GM18526 (cell line): ENCODE data around the gene ENOX1.

Experiments used
- POLR2A ChIP-seq: IDR thresholded peaks from 3 replicates; pipeline ENCODE4 v1.6.1; 2011; ENCODE audit not compliant: insufficient read length; ENCODE audit errors: extremely low read depth

The ENOX1 gene

GRCh38 chr13:43307921-43308433, 478.8 kb downstream of the ENOX1 start:
- no peak for TF ChIP-seq POLR2A

GRCh38 chr13:43307221-43307920, 479.4 kb downstream of the ENOX1 start:
- no peak for TF ChIP-seq POLR2A

DNA sequence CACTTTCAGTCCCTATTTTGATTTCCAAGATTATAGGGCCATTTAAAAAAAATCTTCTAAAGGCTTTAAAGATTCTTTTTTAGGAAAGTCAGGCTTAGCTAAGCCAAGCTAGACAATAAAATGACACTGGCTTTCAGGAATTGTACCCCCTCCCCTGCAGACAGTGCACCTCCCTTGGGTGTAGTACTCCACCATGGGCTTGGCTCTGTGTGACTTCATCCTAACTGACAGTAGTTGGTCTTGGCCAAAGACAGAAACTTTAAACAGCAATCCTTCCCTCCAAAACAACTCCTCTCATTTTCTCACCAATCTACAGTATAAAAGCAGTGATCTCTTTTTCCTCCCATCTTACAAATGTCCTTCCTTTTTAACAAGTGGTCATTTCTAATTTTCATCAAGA, 480.4 kb downstream of the ENOX1 start:
- no peak for TF ChIP-seq POLR2A

DNA sequence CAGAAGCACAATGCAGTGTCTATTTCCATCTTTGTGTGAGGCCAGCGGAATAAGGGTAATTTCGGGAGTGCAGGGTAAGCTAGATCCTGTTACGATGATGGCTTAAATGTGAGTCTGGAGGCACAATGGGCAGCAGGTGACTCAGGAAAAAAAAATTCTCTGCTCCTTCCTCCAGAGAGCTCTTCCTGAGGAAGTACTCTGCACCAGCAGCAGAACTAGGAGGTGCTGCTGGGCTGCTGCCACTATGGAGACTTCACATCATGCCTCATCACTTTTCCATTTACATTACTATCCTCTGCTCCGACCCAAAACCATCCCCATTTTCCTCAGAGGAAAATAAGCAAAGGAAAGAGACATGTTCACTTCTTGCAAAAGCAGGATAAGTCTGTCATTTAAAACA, 481.4 kb downstream of the ENOX1 start:
- TF ChIP-seq POLR2A, result no peak

DNA sequence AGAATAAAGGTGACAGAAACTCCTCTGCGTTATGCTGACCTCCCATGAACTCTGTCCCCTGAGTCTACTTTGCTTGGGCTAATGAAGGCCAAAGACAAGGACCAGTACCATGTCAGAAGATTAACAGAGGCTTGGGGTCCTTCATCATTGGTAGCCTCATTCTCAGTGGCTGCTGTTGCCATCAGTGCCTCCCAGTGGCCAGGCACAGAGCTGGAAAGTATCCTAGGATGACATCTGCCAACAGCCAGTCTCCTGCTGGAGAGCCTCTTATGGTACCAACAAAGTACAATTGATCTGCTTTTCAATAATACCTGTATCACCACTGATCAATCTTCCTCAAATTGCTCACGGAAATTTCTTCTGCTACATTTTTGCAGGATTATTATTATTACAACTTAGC, 481.8 kb downstream of the ENOX1 start:
- TF ChIP-seq POLR2A, result no peak

GRCh38 chr13:43304449-43304848, 482.3 kb downstream of the ENOX1 start:
- TF ChIP-seq POLR2A, result no peak

- no peak for TF ChIP-seq POLR2A
Observed at GRCh38 chr13:43303033-43303729, 483.6 kb downstream of the ENOX1 start.

DNA sequence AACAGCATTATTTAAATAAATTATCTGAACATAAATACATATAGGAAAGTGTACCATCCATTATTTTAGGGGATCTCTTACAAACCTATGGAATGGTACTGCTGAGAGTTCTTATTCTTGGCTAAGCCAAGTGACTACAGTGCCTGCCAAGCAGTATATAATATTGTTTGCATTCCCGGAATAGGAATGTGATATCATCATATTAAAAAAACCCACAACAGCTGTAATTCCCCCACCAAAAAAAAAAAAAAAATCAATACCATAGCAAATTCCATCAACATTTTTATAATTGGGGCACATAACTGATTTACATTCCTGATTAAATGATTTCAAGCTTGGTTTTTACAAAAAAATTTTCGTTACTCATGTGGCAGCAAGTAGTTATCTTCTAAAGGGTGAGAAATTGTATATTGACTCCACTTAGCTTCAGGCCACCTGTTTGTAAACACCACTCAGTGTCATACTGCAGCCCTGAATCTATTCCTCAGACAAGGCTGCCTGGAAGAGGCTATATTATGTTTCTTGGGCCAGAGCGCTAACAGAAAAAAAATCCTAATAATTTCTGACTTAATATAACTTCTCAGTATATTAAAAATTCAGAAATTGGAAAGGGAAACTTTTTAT, 485.3 kb downstream of the ENOX1 start:
- TF ChIP-seq POLR2A, result no peak

DNA sequence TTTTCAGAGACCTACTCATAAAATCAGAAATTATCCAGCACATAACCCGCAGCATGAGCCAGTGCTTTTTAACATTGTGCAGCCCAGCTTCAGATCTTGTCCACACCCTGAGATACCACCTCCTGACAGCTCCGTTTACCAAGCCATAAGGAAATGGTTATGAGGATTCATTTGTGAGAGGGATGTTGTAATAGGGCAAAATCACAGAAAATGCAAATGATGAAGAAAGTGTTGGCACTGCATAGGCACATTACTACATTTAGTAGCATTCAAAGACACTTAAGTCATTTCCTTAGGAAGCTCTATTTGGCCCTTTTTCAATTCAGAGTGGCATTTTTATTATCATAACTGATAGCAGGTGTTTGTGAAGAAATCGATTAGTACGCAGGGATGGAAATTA, 485.9 kb downstream of the ENOX1 start:
- TF ChIP-seq POLR2A, result no peak

GRCh38 chr13:43299374-43299773, 487.4 kb downstream of the ENOX1 start:
- TF ChIP-seq POLR2A, result no peak

DNA sequence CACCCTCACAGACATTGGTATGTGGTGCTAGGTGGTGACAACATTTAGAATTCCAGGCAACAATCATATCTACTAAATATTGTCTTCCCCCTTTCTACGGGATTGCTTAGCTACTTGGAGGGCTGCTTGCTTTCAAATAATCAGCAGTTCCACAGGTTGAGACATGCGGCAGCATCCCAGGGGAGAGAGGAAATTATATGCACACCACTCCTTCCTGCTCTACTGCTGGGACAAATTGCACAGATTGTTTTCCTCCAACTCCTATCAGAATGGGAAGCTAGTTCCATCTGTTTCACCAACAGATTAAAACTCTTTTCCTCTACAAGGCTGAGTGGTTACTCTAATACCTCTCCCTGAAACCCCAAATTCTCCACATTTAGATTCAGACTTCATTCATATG, 488.0 kb downstream of the ENOX1 start:
- no peak for TF ChIP-seq POLR2A

DNA sequence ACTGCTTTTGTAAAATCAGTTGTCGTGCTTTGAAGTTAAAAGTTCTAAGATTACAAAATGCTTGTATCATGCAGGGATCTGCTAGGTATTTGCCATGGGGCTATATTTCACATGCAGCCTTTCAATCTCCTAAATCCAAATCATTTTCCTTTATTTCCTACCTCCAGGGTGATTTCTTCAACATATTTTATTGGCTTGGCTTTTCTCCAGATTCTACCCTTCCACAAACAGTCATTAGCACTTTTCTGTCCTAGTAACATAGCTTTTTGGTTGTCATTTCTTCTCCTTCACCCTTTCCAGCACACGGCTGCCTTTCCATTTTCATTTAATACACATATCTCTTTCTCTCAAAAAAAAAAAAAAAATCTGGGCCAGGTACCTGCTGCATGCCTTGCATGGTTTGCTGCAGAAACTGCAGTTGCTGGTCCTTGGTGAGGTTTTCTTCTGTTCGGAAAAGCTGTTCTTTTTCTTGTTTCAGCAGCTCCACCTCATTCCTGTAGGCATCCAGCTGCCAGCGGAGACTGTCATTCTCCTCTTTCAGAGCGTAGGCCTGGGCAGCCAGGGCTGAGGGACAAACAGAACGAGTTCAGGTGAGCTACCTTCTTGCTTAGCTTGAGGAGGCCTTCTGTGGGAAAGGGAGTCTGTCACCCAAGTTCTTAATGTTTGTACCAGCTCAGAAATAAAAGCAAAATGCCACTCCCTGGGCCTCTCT, 488.6 kb downstream of the ENOX1 start:
- TF ChIP-seq POLR2A, result no peak

DNA sequence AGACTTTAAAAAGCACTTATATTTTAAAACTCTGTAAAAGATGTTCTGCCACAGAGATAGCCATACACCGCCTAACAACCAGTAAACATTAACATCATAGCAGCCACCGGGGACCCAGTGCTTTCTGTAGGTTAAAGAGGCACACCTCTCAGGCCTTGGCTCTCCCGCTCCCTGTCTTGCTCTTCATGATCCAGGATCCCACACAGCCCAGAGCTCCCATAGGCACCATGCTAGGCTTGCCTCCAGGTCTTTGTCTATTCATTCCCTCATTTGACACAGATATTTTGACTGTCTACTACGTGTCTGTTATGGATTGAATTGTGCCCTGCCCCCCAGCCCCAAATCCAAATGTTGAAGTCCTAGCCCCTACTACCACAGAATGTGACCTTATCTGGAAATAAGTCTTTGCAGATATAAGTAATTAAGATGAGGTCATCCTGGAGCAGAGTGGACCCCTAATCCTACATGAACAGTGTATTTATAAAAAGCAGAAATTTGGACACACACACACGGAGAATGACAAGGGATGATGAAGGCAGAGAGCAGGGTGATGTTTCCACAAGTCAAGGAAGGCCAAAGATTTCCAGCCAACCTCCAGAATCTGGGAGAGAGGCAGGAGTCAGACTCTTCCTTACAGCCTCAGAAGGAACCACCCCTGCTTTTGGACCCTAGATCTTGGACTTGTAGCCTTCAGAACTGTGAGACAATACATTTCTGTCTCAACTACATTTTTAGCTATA, 490.8 kb downstream of the ENOX1 start:
- TF ChIP-seq POLR2A, result no peak

- no peak for TF ChIP-seq POLR2A
Observed at GRCh38 chr13:43295321-43295720, 491.5 kb downstream of the ENOX1 start.

DNA sequence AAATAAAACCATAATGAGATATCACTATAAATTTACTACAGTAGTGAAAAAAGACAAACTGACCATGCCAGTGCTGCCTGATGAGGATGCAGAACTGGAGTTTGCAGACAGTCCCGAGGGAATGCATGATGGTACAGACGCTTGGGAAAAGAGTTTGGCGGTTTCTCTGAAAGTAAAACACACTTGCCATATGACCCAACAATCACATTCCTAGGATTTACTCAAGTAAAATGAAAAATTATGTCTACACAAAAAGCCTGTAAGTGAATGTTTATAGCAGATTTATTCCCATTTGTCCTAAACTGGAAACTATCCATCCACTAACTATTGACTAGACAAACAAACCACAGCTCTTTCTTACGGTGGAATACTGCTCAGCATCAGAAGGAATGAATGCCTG, 492.4 kb downstream of the ENOX1 start:
- no peak for TF ChIP-seq POLR2A

- no peak for TF ChIP-seq POLR2A
Observed at GRCh38 chr13:43293986-43294385, 492.8 kb downstream of the ENOX1 start.

DNA sequence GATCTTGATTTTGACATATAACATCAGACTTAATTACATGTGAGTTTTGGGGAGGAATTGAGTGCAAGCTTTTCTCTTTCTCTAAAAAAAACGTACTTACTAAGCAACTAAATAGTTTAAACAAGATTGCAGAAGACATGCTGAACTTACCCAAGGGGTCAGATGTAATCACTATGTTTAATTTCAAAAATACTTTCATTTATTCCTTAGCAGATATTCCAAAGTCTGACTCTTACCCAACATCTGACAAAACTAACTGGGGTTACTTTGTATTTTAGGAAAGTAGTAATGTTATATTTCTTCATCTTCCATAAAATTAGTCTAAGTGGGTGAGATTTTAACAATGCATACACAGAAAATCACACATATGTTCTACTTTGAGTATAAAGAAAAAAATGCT, 493.2 kb downstream of the ENOX1 start:
- no peak for TF ChIP-seq POLR2A
